ENCODE data around the gene VSIG10.
"Not testable (repeated sequence)": the region's sequence is repeated elsewhere in the genome, so short reads cannot be mapped to it uniquely, and the experiment has no call there.

The VSIG10 gene

DNA sequence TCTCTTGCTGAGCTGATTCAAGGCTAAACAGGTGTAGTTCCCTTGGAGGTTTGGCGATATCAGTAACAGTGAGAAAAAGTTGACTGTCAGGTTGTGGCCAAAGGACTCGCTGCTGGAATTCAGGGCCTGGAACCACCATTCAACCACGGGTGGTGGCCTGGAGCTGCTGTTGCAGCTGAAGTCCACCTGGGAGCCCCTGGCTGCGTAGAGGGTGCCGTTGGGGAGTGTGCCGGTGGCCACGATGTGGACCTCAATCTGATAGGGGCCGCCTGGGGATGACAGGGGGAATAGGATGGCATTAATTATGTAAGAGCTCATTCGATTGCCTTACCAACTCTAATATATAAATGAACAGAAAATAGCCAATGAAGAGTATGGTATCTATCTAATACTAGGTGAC lies 21.6 kb downstream of the VSIG10 start (continued):
- TF ChIP-seq, protein P1, sequence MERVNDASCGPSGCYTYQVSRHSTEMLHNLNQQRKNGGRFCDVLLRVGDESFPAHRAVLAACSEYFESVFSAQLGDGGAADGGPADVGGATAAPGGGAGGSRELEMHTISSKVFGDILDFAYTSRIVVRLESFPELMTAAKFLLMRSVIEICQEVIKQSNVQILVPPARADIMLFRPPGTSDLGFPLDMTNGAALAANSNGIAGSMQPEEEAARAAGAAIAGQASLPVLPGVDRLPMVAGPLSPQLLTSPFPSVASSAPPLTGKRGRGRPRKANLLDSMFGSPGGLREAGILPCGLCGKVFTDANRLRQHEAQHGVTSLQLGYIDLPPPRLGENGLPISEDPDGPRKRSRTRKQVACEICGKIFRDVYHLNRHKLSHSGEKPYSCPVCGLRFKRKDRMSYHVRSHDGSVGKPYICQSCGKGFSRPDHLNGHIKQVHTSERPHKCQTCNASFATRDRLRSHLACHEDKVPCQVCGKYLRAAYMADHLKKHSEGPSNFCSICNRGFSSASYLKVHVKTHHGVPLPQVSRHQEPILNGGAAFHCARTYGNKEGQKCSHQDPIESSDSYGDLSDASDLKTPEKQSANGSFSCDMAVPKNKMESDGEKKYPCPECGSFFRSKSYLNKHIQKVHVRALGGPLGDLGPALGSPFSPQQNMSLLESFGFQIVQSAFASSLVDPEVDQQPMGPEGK (CRISPR knock-in tag; IDR thresholded peaks at IDR 0.05; ENCODE audit: borderline replicate concordance): no peak
- TF ChIP-seq BACH2 (CRISPR knock-in tag; IDR thresholded peaks at IDR 0.05; ENCODE audit: borderline replicate concordance): no peak
- no peak for TF ChIP-seq ESRRG (CRISPR knock-in tag; IDR thresholded peaks at IDR 0.05)
- TF ChIP-seq ZC3H10 (CRISPR knock-in tag; IDR thresholded peaks at IDR 0.05): no peak
- TF ChIP-seq ZNF70 (CRISPR knock-in tag; IDR thresholded peaks at IDR 0.05): no peak
- TF ChIP-seq SNAI2 (CRISPR knock-in tag; IDR thresholded peaks at IDR 0.05): no peak
- TF ChIP-seq ZNF8 (CRISPR knock-in tag; IDR thresholded peaks at IDR 0.05): no peak
- no peak for TF ChIP-seq ZNF565 (CRISPR knock-in tag; conservative IDR thresholded peaks at IDR 0.05; ENCODE audit: low read depth)

DNA sequence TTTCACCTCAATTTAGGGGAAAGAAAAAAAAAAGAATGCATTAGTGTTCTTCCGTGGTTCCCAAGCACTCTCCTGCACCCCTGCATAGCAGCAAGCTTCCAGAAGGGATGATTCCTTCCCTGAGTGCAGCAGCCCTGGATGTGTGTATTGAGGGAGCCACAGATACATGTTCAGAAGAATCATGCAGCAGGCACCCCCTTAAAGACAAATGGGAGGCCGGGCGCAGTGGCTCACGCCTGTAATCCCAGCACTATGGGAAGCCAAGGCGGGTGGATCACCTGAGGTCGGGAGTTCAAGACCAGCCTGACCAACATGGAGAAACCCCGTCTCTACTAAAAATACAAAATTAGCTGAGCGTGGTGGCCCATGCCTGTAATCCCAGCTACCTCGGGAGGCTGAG lies 22.3 kb downstream of the VSIG10 start:
- ATAC-seq: not testable (repeated sequence)

DNA sequence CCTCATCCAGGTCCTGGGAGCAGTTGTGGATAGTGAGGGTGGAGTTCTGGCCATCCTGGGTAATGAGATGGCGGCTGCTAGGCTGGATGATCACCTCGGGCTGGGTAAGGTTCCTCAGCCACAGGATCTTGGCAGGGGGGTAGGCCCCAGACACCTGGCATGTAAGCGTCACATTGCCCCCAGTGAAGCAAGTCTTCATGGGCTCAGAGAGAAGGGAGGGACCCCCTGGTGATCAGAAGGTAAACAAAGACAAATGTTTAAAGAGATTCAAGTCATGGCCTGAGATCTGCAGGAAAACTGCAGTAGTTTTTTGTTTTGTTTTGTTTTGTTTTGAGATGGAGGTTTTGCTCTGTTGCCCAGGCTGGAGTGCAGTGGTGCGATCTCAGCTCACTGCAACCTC lies 30.0 kb downstream of the VSIG10 start:
- TF ChIP-seq TCF4 (CRISPR knock-in tag; IDR thresholded peaks at IDR 0.05; ENCODE audit: borderline replicate concordance) (no peak), CSDC2 (CRISPR knock-in tag; IDR thresholded peaks at IDR 0.05) (no peak), ZNF565 (CRISPR knock-in tag; conservative IDR thresholded peaks at IDR 0.05; ENCODE audit: low read depth) (no peak)
- ATAC-seq: no peak

DNA sequence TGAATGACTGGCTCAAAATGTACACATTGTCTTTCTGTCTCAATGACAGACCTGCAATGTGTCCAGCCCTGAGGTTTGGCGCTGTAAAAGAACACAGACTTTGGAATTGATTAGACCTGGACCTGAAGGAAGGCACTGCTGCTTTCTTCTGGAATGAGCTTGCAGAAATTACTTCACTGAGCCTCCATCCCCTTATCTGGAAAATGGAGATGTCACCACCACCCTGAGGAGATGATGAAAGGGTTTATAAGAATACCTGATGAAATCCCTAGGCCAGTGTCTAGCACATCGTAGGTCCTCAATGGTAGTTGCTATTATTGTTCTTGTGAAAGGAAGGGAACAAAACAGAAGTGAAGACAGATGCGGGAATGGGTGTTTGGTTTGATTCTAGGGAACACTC lies 33.2 kb downstream of the VSIG10 start:
- no peak for ATAC-seq
- TF ChIP-seq PPARA (CRISPR knock-in tag; IDR thresholded peaks at IDR 0.05; ENCODE audit: borderline replicate concordance) (no peak), TCF4 (CRISPR knock-in tag; IDR thresholded peaks at IDR 0.05; ENCODE audit: borderline replicate concordance) (no peak)
- TF ChIP-seq, protein P1 (CRISPR knock-in tag; IDR thresholded peaks at IDR 0.05; ENCODE audit: borderline replicate concordance): no peak

DNA sequence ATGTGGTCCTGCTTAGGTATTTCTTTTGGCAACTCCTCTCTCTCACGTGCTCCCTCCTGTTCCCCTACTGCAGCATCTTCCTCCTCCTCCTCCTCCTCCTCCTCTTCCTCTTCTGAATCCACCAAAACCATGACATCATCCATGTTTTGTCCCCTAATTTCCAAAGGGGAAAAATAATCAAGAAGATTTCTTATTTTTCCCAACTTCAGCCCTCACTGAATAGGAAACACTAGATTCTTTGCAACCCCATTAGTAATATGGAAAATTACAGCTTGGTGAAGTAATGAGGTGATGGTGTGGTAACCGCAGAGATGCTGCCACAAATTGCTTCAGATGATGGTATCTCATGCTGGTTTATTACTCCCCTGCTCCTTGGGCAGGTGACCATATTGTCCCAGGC lies 35.4 kb downstream of the VSIG10 start:
- TF ChIP-seq, protein P2, sequence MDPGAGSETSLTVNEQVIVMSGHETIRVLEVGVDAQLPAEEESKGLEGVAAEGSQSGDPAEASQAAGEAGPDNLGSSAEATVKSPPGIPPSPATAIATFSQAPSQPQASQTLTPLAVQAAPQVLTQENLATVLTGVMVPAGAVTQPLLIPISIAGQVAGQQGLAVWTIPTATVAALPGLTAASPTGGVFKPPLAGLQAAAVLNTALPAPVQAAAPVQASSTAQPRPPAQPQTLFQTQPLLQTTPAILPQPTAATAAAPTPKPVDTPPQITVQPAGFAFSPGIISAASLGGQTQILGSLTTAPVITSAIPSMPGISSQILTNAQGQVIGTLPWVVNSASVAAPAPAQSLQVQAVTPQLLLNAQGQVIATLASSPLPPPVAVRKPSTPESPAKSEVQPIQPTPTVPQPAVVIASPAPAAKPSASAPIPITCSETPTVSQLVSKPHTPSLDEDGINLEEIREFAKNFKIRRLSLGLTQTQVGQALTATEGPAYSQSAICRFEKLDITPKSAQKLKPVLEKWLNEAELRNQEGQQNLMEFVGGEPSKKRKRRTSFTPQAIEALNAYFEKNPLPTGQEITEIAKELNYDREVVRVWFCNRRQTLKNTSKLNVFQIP (CRISPR knock-in tag; IDR thresholded peaks at IDR 0.05; ENCODE audit: borderline replicate concordance, low read depth): no peak
- ATAC-seq: no peak

DNA sequence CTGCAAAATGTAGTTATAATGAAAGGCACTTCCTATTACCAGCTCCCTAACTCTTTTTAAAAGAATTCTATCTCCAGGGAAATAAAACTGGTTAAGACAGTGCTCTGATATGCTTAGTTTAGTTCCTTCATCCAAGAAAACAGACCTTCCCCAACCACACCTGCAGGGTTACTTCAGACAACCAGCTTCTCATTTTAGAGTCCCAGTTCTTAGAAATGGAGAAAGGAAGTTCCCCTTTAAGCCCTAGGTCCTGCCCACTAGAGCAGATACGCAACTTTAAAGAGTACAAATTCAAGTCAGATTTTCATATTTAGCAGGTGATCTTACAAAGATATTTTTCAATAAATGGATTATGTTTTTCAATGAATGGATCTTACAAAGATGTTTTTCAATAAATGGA lies 38.4 kb downstream of the VSIG10 start:
- no peak for ATAC-seq
- TF ChIP-seq BACH2 (CRISPR knock-in tag; IDR thresholded peaks at IDR 0.05; ENCODE audit: borderline replicate concordance) (no peak), ZNF8 (CRISPR knock-in tag; IDR thresholded peaks at IDR 0.05) (no peak), SNAI2 (CRISPR knock-in tag; IDR thresholded peaks at IDR 0.05) (no peak), GLIS3 (CRISPR knock-in tag; IDR thresholded peaks at IDR 0.05) (no peak), ZC3H10 (CRISPR knock-in tag; IDR thresholded peaks at IDR 0.05) (no peak), ISL1 (CRISPR knock-in tag; IDR thresholded peaks at IDR 0.05) (no peak), ZNF565 (CRISPR knock-in tag; conservative IDR thresholded peaks at IDR 0.05; ENCODE audit: low read depth) (no peak), PPARA (CRISPR knock-in tag; IDR thresholded peaks at IDR 0.05; ENCODE audit: borderline replicate concordance) (no peak), ARNTL (CRISPR knock-in tag; IDR thresholded peaks at IDR 0.05; ENCODE audit: borderline replicate concordance, low read depth) (no peak), ZNF70 (CRISPR knock-in tag; IDR thresholded peaks at IDR 0.05) (no peak), TOX (CRISPR knock-in tag; IDR thresholded peaks at IDR 0.05; ENCODE audit: borderline replicate concordance) (no peak), ZFP3 (CRISPR knock-in tag; IDR thresholded peaks at IDR 0.05) (no peak), ESRRG (CRISPR knock-in tag; IDR thresholded peaks at IDR 0.05) (no peak), TCF4 (CRISPR knock-in tag; IDR thresholded peaks at IDR 0.05; ENCODE audit: borderline replicate concordance) (no peak)
- TF ChIP-seq, protein P3, sequence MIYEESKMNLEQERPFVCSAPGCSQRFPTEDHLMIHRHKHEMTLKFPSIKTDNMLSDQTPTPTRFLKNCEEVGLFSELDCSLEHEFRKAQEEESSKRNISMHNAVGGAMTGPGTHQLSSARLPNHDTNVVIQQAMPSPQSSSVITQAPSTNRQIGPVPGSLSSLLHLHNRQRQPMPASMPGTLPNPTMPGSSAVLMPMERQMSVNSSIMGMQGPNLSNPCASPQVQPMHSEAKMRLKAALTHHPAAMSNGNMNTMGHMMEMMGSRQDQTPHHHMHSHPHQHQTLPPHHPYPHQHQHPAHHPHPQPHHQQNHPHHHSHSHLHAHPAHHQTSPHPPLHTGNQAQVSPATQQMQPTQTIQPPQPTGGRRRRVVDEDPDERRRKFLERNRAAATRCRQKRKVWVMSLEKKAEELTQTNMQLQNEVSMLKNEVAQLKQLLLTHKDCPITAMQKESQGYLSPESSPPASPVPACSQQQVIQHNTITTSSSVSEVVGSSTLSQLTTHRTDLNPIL (CRISPR knock-in tag; IDR thresholded peaks at IDR 0.05; ENCODE audit: low read depth): no peak
- TF ChIP-seq, protein P1 (CRISPR knock-in tag; IDR thresholded peaks at IDR 0.05; ENCODE audit: borderline replicate concordance): no peak
- TF ChIP-seq, protein P4, sequence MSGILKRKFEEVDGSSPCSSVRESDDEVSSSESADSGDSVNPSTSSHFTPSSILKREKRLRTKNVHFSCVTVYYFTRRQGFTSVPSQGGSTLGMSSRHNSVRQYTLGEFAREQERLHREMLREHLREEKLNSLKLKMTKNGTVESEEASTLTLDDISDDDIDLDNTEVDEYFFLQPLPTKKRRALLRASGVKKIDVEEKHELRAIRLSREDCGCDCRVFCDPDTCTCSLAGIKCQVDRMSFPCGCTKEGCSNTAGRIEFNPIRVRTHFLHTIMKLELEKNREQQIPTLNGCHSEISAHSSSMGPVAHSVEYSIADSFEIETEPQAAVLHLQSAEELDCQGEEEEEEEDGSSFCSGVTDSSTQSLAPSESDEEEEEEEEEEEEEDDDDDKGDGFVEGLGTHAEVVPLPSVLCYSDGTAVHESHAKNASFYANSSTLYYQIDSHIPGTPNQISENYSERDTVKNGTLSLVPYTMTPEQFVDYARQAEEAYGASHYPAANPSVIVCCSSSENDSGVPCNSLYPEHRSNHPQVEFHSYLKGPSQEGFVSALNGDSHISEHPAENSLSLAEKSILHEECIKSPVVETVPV (CRISPR knock-in tag; IDR thresholded peaks at IDR 0.05): no peak
- TF ChIP-seq, protein P2 (CRISPR knock-in tag; IDR thresholded peaks at IDR 0.05; ENCODE audit: borderline replicate concordance, low read depth): no peak
